GM12878 (cell line): Measurements from ENCODE around the gene EXOC1L. TPM values are rescaled to one million over a fixed set of nuclear protein-coding genes. Genes with fewer than 3 reads are reported as not detected.

Experiments used
- ATAC-seq: fragments of 200-7000 bp; cut with Tn5 transposase; 3 replicates; pipeline ENCODE4 v1.9.1; 2020; ENCODE audit warnings: mild to moderate bottlenecking, moderate library complexity
- BruUV-seq: library from RNA; stranded (reverse); fragments of 400-500 nt; replicated peaks from 2 replicates; lab custom pipeline; 2021; lab: Mats Ljungman, UMichigan
- CTCF ChIA-PET: fragments of 300-600 bp; sonication (Branson Sonifier 250); formaldehyde crosslinking; extraction: SDS; loops from one replicate; lab custom pipeline; 2021; ENCODE audit warnings: inconsistent platforms; lab: Yijun Ruan, JAX
- POLR2A ChIA-PET: fragments of 350-600 bp; formaldehyde crosslinking; extraction: SDS; loops from one replicate; lab custom pipeline; 2021; ENCODE audit warnings: inconsistent platforms; lab: Charles Lee
- RAD21 ChIA-PET: fragments of 300-600 bp; sonication (Branson Sonifier 250); formaldehyde crosslinking; loops from one replicate; lab custom pipeline; 2023; ENCODE audit warnings: antibody characterized with exemption; ENCODE audit not compliant: unreplicated experiment; lab: Charles Lee
- SMC1A ChIA-PET: fragments of 300-600 bp; sonication (Branson Sonifier 250); formaldehyde crosslinking; loops from one replicate; lab custom pipeline; 2023; ENCODE audit not compliant: unreplicated experiment, uncharacterized antibody; lab: Charles Lee
- DNase-seq: peaks from one replicate; pipeline ENCODE4 v3.0.0-alpha.2; 2011; ENCODE audit warnings: low read depth, low spot score
- FAIRE-seq: peaks from 3 replicates; lab custom pipeline; 2011; peaks lifted over from hg19 to GRCh38; lab: Jason Lieb, UNC
- H2AFZ ChIP-seq: 2 replicates; pipeline ENCODE4 v1.6.0; 2011; ENCODE audit warnings: low read depth, low read length, control low read depth; ENCODE audit not compliant: control insufficient read depth
- H3K27ac ChIP-seq: 2 replicates; pipeline ENCODE4 v1.5.1; 2011; ENCODE audit warnings: control low read depth; ENCODE audit not compliant: control insufficient read depth, insufficient read depth
- H3K27me3 ChIP-seq, 2 experiments: replicated peaks in 1 of 2; 2 replicates each; pipeline versions ENCODE4 v1.6.0 to v1.6.1; 2011; ENCODE audit warnings: low read length in 1 of 2; ENCODE audit not compliant: control insufficient read depth in 2 of 2, insufficient read depth in 2 of 2
- H3K36me3 ChIP-seq, 2 experiments: 2 replicates each; pipeline ENCODE4 v1.5.1; 2011; ENCODE audit warnings: low read length in 1 of 2; ENCODE audit not compliant: control insufficient read depth in 2 of 2, insufficient read depth in 2 of 2
- H3K4me1 ChIP-seq: 2 replicates; pipeline ENCODE4 v1.6.1; 2011; ENCODE audit warnings: mild to moderate bottlenecking, low read length, moderate library complexity, mixed read lengths; ENCODE audit not compliant: control insufficient read depth, insufficient read depth
- H3K4me2 ChIP-seq: 2 replicates; pipeline ENCODE4 v1.6.0; 2011; ENCODE audit warnings: control low read depth; ENCODE audit not compliant: control insufficient read depth, insufficient read depth
- H3K4me3 ChIP-seq: fragments of 200-600 bp; sonication (generic); 2 replicates; pipeline ENCODE4 v1.5.1; 2016
- H3K79me2 ChIP-seq: 2 replicates; pipeline ENCODE4 v1.6.0; 2011; ENCODE audit warnings: low read length; ENCODE audit not compliant: control insufficient read depth, insufficient read depth
- H3K9ac ChIP-seq: 2 replicates; pipeline ENCODE4 v1.8.0; 2011; ENCODE audit warnings: low read length, control low read depth, mixed read lengths; ENCODE audit not compliant: control insufficient read depth, insufficient read depth
- H3K9me3 ChIP-seq: replicated peaks from 3 replicates; pipeline ENCODE4 v1.5.1; 2011; ENCODE audit warnings: mild to moderate bottlenecking, low read length; ENCODE audit not compliant: control insufficient read depth, insufficient read depth
- H4K20me1 ChIP-seq: 2 replicates; pipeline ENCODE4 v1.6.0; 2011; ENCODE audit not compliant: control insufficient read depth, insufficient read depth
- CHD2 ChIP-seq: IDR thresholded peaks from 2 replicates; pipeline ENCODE4 v1.6.1; 2011; ENCODE audit warnings: low read depth, low read length, improper control_type of control experiment, borderline replicate concordance
- CHD4 ChIP-seq: fragments of 200-600 bp; sonication (generic); IDR thresholded peaks from 2 replicates; pipeline ENCODE4 v1.6.1; 2016; ENCODE audit warnings: mild to moderate bottlenecking
- E2F8 ChIP-seq: fragments of 450-650 bp; IDR thresholded peaks from 2 replicates; pipeline ENCODE4 v1.6.1; 2018; ENCODE audit warnings: mild to moderate bottlenecking, low read depth, moderate library complexity; ENCODE audit not compliant: partially characterized antibody
- FOS ChIP-seq: IDR thresholded peaks from 3 replicates; pipeline ENCODE4 v1.6.1; 2011; ENCODE audit warnings: borderline replicate concordance; ENCODE audit not compliant: insufficient read length; ENCODE audit errors: extremely low read depth
- MEF2B ChIP-seq: fragments of 450-650 bp; IDR thresholded peaks from 2 replicates; pipeline ENCODE4 v1.6.1; 2018; ENCODE audit warnings: mild to moderate bottlenecking, moderate library complexity; ENCODE audit not compliant: partially characterized antibody, poor library complexity, severe bottlenecking
- MXI1 ChIP-seq: fragments of 150-350 bp; IDR thresholded peaks from 2 replicates; pipeline ENCODE4 v1.6.1; 2011; ENCODE audit warnings: low read depth, mild to moderate bottlenecking, inconsistent platforms, low read length, improper control_type of control experiment
- NFIC ChIP-seq: IDR thresholded peaks from 2 replicates; pipeline ENCODE4 v1.6.1; 2012; ENCODE audit warnings: low read depth, mild to moderate bottlenecking, inconsistent platforms, low read length, moderate library complexity
- NR2F1 ChIP-seq: fragments of 450-650 bp; conservative IDR thresholded peaks from 2 replicates; pipeline ENCODE4 v1.6.1; 2017; ENCODE audit warnings: mild to moderate bottlenecking
- RELA ChIP-seq: fragments of 450-650 bp; IDR thresholded peaks from 2 replicates; pipeline ENCODE4 v1.8.0; 2014; ENCODE audit warnings: borderline replicate concordance; ENCODE audit not compliant: partially characterized antibody
- SMC3 ChIP-seq: IDR thresholded peaks from 2 replicates; pipeline ENCODE4 v1.6.1; 2011; ENCODE audit warnings: low read length, improper control_type of control experiment, borderline replicate concordance
- SPI1 ChIP-seq: IDR thresholded peaks from 2 replicates; pipeline ENCODE4 v1.6.1; 2011; ENCODE audit warnings: low read depth, mild to moderate bottlenecking, low read length, moderate library complexity, borderline replicate concordance; ENCODE audit not compliant: insufficient read depth
- SRF ChIP-seq, 2 experiments: IDR thresholded peaks; 2 replicates each; pipeline ENCODE4 v1.6.1; 2011; ENCODE audit warnings: low read depth in 2 of 2, low read length in 2 of 2, mild to moderate bottlenecking in 1 of 2, moderate library complexity in 1 of 2
- TBL1XR1 ChIP-seq: IDR thresholded peaks from 2 replicates; pipeline ENCODE4 v1.6.1; 2012; ENCODE audit warnings: low read depth, low read length, improper control_type of control experiment
- TCF12 ChIP-seq: IDR thresholded peaks from 2 replicates; pipeline ENCODE4 v1.6.1; 2011; ENCODE audit warnings: low read depth, mild to moderate bottlenecking, low read length
- YBX1 ChIP-seq: fragments of 450-650 bp; IDR thresholded peaks from 2 replicates; pipeline ENCODE4 v1.6.1; 2016; ENCODE audit warnings: antibody characterized with exemption
- ZBED1 ChIP-seq: IDR thresholded peaks from 2 replicates; pipeline ENCODE4 v1.6.1; 2016; ENCODE audit warnings: borderline replicate concordance
- WGBS: methylation state at CpG from one replicate; pipeline ENCODE4 v1.1.6; 2016; ENCODE audit warnings: low lambda C conversion rate; ENCODE audit not compliant: insufficient replicate concordance, insufficient coverage; ENCODE audit errors: missing lambda C conversion rate; 5-methylcytosine and 5-hydroxymethylcytosine counted together
- in situ Hi-C: fragments of 300-500 bp; cut with MboI; formaldehyde crosslinking; loops from 9 replicates; pipeline ENCODE4 v1.14.3; 2018; ENCODE audit warnings: mixed read lengths
- intact Hi-C: fragments of 100-400 bp; cut with micrococcal nuclease; formaldehyde crosslinking; loops from one replicate; pipeline ENCODE4 v1.14.2; 2022; ENCODE audit not compliant: unreplicated experiment
- polyA plus RNA-seq, 11 experiments: library from polyadenylated mRNA; depleted of rRNA in 4 of 11; unstranded in 6 of 11; stranded (reverse) in 5 of 11; fragments of >200 nt; fragmentation: Nextera tagmentation in 4 of 11; fragmentation: Illumina TruSeq in 1 of 11; extraction: Ambion mirVana in 4 of 11; extraction: Trizol in 1 of 11; gene quantifications; 1 replicate in 1 of 11; 2 replicates in 10 of 11; pipeline versions ENCODE4 v1.2.1 to v1.2.3, GENCODE V29; 2011 to 2016; ENCODE audit warnings: inconsistent platforms in 2 of 11, missing spikeins in 2 of 11, low read depth in 1 of 11
- total RNA-seq, 4 experiments: library from RNA; depleted of rRNA in 3 of 4; stranded (reverse); fragments of >200 nt in 3 of 4; fragmentation: Illumina TruSeq in 1 of 4; extraction: Trizol in 1 of 4; gene quantifications; 2 replicates each; pipeline versions ENCODE4 v1.2.1 to v1.2.3, GENCODE V29; 2013 to 2021
- TF ChIP-seq, protein P1 (sequence below): IDR thresholded peaks from 2 replicates; pipeline ENCODE4 v1.6.1; 2012; ENCODE audit warnings: low read depth, low read length, improper control_type of control experiment

EXOC1L gene
- total and polyA plus RNA-seq, 10 of the 15 experiments (the other 5 are each of a cell fraction or from before 2014, with no cell fraction given): not detected

DNA sequence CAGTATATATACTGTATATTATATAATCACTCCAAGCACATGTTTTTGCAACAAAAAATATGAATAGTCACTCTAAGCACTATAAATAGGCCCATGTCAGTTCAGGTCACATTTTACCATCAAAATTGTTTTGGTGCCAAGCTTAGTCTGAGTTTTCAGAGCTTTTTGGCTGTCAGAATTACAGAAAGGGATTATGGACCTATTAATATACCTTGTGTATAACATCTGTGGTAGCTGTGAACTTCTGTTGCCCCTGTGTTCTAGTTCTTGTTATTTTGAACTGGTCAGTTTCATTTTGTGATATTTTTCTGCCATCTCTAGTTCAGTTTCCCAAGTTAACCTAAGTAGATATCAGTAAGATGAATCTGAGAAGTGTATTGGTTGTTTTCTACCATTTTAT lies 56.8 kb downstream of the EXOC1L start (continued):
- no peak for TF ChIP-seq YBX1
- no peak for TF ChIP-seq RELA

- SMC1A ChIA-PET: interaction anchor here (1.4 to 2.2 kb wide), 2 partner anchors 13 to 68 kb away, joined by 3 to 6 read pairs; no protein-coding TSS in a partner anchor
- Histone ChIP-seq H3K36me3 (peaks cover 0 to 11% of the 10 kb centered on the region in 2 experiments; a peak in 1 of 4 replicates), H3K9me3 (no peaks in the 10 kb centered on the region; the same call in 2 of the 3 replicates), H3K4me1 (no peaks in the 10 kb centered on the region), H4K20me1 (no peaks in the 10 kb centered on the region), H3K27ac (no peak overlapping the region), H3K4me3 (no peak overlapping the region), H3K4me2 (no peak overlapping the region), H2AFZ (no peak overlapping the region), H3K9ac (no peak overlapping the region), H3K79me2 (no peaks in the 10 kb centered on the region), H3K27me3 (no peaks in the 10 kb centered on the region)
- WGBS: 89% methylated on average over 3 of the region's 3 CpGs
- in situ Hi-C loops (no loop called here), intact Hi-C loops (no loop called here)
- FAIRE-seq (no peak), DNase-seq (no peak), ATAC-seq (no peak)
- BruUV-seq: no TSS peak
- TF ChIP-seq ZBED1 (no peak), SRF (IDR thresholded peaks at IDR 0.05; ENCODE audit: low read depth in 2 of 2, low read length in 2 of 2) (no peak), SPI1 (no peak), TCF12 (no peak), E2F8 (no peak), CHD4 (no peak), MXI1 (no peak), FOS (no peak), NFIC (no peak), TBL1XR1 (no peak), SMC3 (no peak), CHD2 (no peak), NR2F1 (no peak), MEF2B (no peak)
- TF ChIP-seq, protein P1, sequence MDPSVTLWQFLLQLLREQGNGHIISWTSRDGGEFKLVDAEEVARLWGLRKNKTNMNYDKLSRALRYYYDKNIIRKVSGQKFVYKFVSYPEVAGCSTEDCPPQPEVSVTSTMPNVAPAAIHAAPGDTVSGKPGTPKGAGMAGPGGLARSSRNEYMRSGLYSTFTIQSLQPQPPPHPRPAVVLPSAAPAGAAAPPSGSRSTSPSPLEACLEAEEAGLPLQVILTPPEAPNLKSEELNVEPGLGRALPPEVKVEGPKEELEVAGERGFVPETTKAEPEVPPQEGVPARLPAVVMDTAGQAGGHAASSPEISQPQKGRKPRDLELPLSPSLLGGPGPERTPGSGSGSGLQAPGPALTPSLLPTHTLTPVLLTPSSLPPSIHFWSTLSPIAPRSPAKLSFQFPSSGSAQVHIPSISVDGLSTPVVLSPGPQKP: no peak
- CTCF ChIA-PET: interaction anchor here (1.5 kb wide), 1 partner anchor 9 kb away, joined by 3 read pairs; no protein-coding TSS in a partner anchor
- RAD21 ChIA-PET: no interaction called here
- POLR2A ChIA-PET: no interaction called here
Measured at GRCh38 chr4:55879224-55879623, 59.6 kb downstream of the EXOC1L start.
